Chondrocyte (in vitro differentiated cells): ENCODE results near the gene FBXW5. TPM values are rescaled to one million over a fixed set of nuclear protein-coding genes. Genes with fewer than 3 reads are reported as not detected.

Experiments
- DNase-seq: peaks from one replicate; pipeline ENCODE4 v3.0.0; 2021; ENCODE audit warnings: mixed read lengths, low spot score
- H3K27ac Mint-ChIP-seq: one replicate; pipeline ENCODE4 v1.8.0; 2021; ENCODE audit warnings: mild to moderate bottlenecking, moderate library complexity, mixed read lengths; ENCODE audit not compliant: unreplicated experiment
- H3K27me3 Mint-ChIP-seq: 2 replicates; pipeline ENCODE4 v1.8.0; 2021; ENCODE audit warnings: low read depth, mixed read lengths
- H3K36me3 Mint-ChIP-seq: 2 replicates; pipeline ENCODE4 v1.8.0; 2021; ENCODE audit warnings: low read depth, mixed read lengths
- H3K4me1 Mint-ChIP-seq: 2 replicates; pipeline ENCODE4 v1.8.0; 2021; ENCODE audit warnings: low read depth, mild to moderate bottlenecking, mixed read lengths
- H3K4me3 Mint-ChIP-seq: one replicate; pipeline ENCODE4 v1.8.0; 2021; ENCODE audit warnings: mild to moderate bottlenecking, moderate library complexity, mixed read lengths; ENCODE audit not compliant: unreplicated experiment
- H3K9me3 Mint-ChIP-seq: 2 replicates; pipeline ENCODE4 v1.8.0; 2021; ENCODE audit warnings: low read depth, mixed read lengths
- CTCF ChIP-seq: fragments of 200-600 bp; sonication (generic); IDR thresholded peaks from 2 replicates; pipeline ENCODE4 v1.5.0; 2021; ENCODE audit warnings: antibody characterized with exemption, mild to moderate bottlenecking, moderate library complexity
- total RNA-seq: library from RNA; stranded (reverse); gene quantifications from 3 replicates; pipeline ENCODE4 v1.2.1, GENCODE V29; 2021

FBXW5 gene
- total RNA-seq, 1 donor from 2014 or later, result 87.5 TPM

- Mint-ChIP-seq H3K27me3 (peaks cover 2% of the 10 kb centered on the region), H3K27ac (no peak overlapping the region), H3K4me3 (no peak overlapping the region), H3K36me3 (no peaks in the 10 kb centered on the region), H3K9me3 (peaks cover 3% of the 10 kb centered on the region), H3K4me1 (no peaks in the 10 kb centered on the region)
- no peak for TF ChIP-seq CTCF
- no peak for DNase-seq
These were observed 11.4 kb upstream of the FBXW5 start for GRCh38 chr9:136955943-136956335.

GRCh38 chr9:136955202-136955942 is 10.8 kb upstream of the FBXW5 start:
- no peak for TF ChIP-seq CTCF
- Mint-ChIP-seq H3K4me3 (no peak overlapping the region), H3K9me3 (peaks cover 3% of the 10 kb centered on the region), H3K36me3 (no peaks in the 10 kb centered on the region), H3K27me3 (peaks cover 2% of the 10 kb centered on the region), H3K4me1 (peaks cover 1% of the 10 kb centered on the region), H3K27ac (no peak overlapping the region)
- no peak for DNase-seq

- Mint-ChIP-seq H3K27ac (no peak overlapping the region), H3K4me3 (no peak overlapping the region), H3K9me3 (peaks cover 3% of the 10 kb centered on the region), H3K36me3 (no peaks in the 10 kb centered on the region), H3K27me3 (peaks cover 2% of the 10 kb centered on the region), H3K4me1 (peaks cover 3% of the 10 kb centered on the region)
- no peak for DNase-seq
- TF ChIP-seq CTCF, result no peak
These were observed 9.9 kb upstream of the FBXW5 start for GRCh38 chr9:136954270-136955083.

- peaks cover 3% of the 10 kb centered on the region for H3K9me3 Mint-ChIP-seq
- no peak overlapping the region for H3K27ac Mint-ChIP-seq
- peaks cover 3% of the 10 kb centered on the region for H3K4me1 Mint-ChIP-seq
- H3K4me3 Mint-ChIP-seq, result no peak overlapping the region
- no peak for DNase-seq
- H3K27me3 Mint-ChIP-seq, result peaks cover 2% of the 10 kb centered on the region
- TF ChIP-seq CTCF, result no peak
- no peaks in the 10 kb centered on the region for H3K36me3 Mint-ChIP-seq
These were observed 9.3 kb upstream of the FBXW5 start for GRCh38 chr9:136953771-136954269.
